Fibroblast of peridontal ligament (primary cell): ENCODE results near the gene SLC6A20.

ENCODE experiments used
- DNase-seq: peaks from one replicate; pipeline ENCODE4 v3.0.0-alpha.2; 2010; ENCODE audit errors: extremely low read depth

The SLC6A20 gene

GRCh38 chr3:45779746-45780735 lies 16.3 kb downstream of the SLC6A20 start:
- DNase-seq = no peak

DNA sequence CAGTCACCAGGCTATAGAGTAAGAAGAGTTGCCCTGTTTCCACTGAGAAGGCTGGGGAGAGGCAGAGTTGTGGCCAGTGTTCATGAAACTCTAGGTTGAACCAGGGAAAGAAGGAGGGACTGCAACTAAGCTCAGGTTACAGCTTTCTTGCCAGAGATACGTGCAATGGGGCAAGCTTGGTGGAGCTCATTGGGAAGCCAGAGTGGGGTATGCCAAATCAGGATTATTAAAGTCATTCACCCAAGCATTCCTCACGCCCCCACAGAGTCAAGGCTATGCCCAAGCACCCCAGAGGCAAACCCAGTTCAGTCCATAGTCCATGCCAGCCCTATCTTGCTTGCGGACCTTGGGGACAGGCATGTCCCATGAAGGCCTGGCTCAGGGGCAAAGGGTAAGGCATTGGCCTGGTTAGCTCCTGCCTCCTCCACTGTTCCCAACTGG lies 17.6 kb downstream of the SLC6A20 start:
- DNase-seq = no peak

DNA sequence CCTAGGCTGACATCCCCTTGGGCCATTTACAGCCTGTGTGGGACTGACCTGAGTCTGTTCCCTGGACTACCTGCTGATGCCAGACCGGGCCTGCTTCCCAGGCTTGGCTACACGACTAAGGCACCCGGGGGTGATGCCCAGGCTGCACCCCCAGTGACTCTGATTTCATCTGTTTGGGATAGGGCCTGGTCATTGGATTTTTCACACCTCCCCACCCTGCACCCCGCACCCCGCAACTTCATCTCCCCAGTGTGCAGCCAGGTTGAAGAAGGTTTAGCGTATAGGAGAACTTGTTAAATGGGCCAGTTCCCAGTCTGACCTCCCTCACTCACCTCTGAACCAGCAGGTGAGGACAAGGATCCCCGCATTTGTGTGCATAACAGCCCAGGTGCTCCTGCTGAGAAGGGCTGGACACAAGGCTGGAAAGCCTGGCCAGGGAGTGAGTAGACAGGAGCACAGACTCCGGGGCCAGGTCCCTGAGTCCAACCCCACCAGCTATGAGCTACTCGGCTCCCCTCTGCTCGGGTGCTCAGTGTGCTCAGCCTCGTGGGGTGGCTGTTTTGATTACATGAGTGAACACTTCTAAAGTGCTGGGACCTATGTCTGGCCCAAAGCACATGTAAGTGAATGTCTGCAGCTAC lies 18.5 kb downstream of the SLC6A20 start:
- no peak for DNase-seq

- no peak for DNase-seq
Measured at GRCh38 chr3:45777111-45777745, 19.1 kb downstream of the SLC6A20 start.

DNA sequence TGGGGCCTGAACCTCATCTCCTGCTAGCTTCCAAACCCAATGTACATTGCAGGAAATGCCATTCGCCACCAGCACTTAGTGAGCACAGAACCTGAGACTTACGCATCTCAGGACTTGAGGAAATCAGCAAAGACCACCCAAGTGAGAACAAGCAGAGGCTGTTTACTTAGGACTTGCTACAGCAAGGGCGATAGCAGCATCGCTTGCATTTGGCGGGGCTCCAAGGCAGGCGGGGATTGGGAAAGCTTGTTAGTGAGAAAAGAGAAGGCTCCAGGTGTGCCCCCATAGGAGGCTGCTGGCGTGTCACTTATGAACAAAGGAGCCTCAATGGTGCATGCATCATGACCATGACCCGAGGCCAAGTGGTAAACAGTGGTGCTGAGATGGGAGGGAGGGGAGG lies 19.7 kb downstream of the SLC6A20 start:
- DNase-seq = no peak

DNA sequence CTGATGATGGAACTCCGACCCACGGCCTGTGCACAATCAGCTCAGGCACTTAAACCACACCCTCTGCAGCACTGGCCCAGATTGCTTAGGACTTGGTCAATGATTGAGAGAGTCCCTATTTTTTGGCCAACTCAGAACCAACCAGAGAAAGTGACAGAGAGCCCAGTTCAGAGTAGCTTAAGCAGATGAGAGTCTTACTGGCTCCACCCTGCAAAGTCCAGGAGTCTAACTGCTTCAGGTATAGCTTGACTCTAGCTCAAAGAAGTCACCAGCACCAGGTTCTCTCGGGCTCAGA lies 20.1 kb downstream of the SLC6A20 start:
- DNase-seq = no peak

- no peak for DNase-seq
Measured at GRCh38 chr3:45775571-45776300, 20.6 kb downstream of the SLC6A20 start.

DNA sequence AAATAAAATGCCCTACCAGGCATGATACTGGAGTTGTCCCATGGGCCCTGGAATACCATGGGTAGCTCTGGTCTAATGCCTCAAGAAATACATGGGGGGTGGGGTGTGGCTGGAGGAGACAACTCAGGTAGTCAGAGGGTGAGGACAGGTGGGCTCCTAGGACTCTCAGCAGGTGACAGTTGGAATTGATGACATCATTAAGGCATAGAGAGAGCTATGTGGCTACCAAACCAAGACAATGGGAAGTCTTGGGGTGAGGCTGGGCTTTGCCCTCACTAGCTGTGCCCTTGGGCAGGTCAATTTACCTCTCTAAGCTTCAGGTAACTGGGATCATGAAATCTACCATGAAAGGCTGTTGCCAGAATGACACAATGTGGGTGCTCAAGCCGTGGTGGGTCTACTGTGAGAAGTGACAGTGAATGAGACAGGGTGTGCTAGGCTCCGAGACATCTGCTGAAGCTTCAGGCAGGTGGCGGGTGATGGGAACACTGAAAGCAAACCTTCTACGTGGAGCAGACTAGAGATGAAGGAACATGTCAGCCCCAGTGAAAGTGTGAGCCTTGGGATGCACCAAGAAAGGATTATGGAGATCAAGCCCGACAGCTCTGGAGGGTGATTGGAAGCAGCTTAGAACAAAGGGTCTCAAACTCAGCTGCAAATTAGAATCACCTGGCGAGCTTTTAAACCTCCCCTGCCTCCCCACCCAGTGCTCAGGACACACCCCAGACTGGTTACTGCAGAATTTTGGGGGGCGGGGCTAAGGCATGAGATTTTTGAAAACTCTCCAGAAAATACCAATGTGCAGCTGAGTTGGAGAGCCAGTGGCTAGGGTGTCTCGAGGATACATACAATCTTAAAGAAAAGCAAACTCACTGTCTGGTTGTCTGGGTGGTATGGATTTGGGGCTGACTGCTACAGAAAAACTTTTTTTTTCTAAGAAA lies 21.5 kb downstream of the SLC6A20 start:
- DNase-seq = no peak

- DNase-seq = no peak
Measured at GRCh38 chr3:45773714-45774449, 22.5 kb downstream of the SLC6A20 start.

- DNase-seq = no peak
Measured at GRCh38 chr3:45773072-45773471, 23.3 kb downstream of the SLC6A20 start.

DNA sequence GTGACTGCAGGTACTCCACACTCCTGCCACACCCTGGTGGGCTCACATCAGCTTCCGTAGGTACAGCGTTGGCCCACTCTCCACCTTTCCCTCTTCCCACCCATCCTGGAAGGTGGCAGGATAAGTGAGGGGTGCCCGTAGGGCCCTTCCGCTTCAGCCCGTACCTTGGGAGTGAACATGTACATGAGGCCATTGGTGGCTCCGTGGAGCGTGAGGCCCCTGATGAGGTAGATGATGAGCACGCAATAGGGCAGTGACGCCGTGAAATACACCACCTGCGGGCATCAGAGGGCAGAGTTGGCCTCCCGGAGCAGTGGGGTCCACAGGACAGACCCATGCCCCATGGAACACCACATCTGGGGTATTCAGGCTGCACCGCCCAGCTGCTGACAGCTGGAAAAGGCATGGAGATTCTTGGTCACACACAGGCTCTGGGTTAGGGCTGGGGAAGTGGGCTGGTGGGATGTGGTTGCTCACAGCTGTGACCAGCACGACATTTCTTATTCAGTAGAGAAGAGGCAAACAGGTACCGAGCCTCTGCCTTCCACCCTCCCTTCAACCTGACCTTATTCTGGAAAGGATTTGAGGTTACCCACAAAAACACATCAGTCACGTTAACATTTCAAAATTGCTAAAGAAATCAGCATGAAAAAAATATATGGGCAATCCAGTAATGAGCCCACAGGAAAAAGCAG lies 23.8 kb downstream of the SLC6A20 start:
- DNase-seq = no peak

- no peak for DNase-seq
Measured at GRCh38 chr3:45771831-45772230, 24.5 kb downstream of the SLC6A20 start.

DNA sequence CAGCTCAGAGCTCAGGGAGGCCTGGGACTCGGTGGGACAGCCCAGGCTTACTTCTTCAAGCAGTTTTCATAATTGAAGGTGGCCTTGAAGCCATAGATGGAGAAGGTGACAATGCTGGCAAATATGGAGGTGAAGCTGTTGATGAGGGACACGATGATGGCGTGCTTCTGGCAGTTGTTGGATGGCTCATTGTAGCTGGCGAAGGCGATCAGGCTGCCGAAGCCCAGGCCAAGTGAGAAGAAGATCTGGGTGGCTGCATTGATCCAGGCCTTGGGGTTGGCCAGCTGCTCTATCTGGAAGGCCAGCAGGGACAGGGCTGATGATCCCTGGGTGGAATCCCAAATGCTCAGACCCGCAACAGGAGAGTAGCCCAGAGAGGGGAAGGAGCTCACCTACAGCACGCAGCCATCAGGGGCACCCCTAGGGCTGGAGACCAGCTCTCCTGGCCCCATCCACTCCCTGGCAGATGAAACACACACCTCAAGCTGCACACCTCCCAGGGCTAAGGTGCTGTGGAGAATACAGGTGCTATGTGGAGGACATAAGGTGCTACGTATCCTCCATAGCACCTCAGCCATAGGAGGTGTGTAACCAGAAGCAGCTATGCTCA lies 25.1 kb downstream of the SLC6A20 start:
- no peak for DNase-seq

DNA sequence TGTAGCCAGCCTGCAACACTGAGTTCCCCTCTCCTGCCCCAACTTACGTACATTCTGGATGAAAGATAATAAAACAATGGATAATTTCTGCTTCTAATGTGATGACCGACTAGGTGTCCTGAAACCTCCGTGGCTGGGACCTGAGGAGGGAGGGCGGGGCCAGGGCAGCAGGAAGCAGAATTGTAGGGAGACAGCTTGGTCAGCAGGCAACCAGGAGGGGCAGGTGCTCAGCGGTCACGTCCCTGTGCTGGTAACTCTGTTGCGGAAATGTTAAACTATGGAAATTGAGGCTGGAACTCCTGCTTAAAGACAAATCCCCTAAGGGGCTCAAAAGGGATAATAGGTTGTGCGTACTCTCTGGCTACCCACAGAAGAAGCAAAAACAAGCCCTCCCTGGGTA lies 30.4 kb downstream of the SLC6A20 start:
- DNase-seq = no peak

- DNase-seq = no peak
Measured at GRCh38 chr3:45765266-45765851, 31.0 kb downstream of the SLC6A20 start.

DNA sequence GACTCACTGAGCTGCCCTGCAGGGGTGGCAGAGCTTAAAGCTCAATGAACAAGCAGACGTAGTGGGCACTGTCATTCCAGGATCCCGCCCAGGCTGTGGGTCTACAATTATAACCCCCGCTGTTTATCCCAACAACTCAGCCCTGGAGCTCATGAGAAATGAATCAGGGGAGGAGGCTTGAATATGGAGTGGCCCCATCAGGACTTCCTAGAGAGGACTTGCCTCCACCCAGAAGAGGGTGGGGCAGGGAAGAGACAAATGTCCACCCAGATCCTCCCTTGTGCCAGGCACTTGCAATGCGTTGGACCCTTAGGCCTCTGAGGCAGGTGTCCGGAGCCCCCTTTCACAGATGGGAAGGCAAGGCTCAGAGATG lies 33.0 kb downstream of the SLC6A20 start:
- DNase-seq = no peak

DNA sequence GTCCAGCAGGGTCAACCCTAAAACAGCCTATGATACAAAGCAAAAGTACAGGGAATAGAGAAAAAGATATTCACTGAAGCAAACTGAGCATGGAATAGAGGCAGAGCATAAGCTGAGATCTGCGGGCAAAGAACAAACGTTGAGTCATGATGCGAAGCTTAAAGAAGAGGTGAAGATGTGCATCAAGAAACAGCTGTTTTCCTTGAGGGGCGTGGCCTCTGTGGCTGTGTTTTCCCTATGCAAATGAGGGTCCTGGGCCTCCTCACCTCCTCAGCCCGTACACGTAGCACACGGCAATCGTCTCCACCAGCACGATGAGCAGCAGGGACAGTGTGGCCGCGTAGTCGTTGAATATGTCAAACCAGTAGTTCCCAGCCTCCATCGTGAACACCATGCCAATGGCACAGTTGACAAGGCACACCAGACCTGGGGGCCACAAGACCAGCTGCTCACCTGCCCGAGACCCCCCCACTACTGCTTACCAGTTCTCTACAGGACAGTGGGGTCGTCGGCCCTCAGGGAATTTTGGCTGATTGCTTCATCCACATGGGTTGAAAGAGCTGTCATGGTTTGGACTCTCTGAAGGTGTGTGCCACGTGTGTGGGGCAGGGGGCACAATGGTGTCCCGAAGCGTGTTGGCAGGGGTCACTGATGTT lies 33.6 kb downstream of the SLC6A20 start:
- no peak for DNase-seq

DNA sequence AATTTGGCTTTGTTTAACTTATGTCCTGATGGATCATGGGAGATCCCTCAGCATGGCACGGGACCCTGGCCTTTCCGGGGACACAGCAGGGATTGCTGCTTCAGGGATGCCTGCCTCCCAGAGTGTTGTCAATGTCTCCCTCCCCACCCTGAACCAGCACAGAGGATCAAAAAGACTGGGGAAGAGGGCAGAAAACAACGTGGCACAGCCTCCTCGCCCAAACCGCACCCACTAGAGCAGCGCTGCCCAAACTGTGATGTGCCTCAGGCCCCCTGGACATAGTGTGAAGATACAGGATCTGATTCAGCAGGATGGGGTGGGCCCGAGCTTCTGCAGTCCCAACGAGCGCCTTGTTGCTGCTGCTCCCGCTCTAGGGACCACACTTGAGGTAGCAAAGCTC lies 34.5 kb downstream of the SLC6A20 start:
- no peak for DNase-seq
